ENCODE results near the gene SLC2A9. TPM values are rescaled to one million over a fixed set of nuclear protein-coding genes. Genes with fewer than 3 reads are reported as not detected.

Gene SLC2A9
- total and polyA plus RNA-seq, 2 of the 13 experiments (the other 11 are each of a cell fraction or from before 2014, with no cell fraction given) = 36.2 to 42.3 TPM

DNA sequence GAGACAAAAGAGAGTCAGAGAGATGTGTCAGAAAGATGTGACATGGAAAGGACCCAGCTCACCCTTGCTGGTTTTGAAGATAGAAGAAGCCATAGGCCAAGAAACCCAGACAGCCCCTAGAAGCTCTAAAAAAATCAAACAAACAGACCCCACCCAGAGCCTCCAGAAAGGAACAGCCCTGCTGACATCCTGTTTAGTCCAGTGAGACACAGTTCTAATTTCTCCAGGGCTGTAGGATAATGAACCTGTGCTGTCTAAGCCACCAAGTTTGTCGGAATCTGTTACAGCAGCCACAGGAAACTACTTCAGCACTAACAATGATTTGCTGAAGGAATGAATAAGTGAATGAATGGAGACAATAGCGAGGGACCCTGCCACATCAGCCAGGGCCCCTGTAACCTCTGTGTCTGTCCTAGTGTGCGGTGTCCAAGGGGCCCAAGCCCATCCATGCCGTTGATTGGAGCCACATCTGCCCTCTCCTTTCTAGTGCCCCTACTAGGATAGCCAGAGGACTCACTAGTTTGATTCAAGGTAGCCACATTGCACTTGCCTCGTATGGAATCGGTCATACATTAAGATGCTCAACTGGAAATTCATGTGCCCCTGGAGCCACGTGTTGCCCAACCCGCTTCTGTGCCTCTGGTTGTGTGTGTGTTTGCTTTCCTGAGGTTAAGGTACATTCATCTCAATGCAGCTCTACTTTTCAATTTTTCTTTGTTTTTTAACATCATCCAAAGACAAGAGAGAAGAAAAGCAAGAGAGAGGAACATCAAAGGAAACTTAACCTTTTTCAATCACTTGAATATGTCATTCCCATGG lies 32.5 kb upstream of the SLC2A9 start (continued):
- TF ChIP-seq ZNF704 (CRISPR knock-in tag; IDR thresholded peaks at IDR 0.05; ENCODE audit: borderline replicate concordance) = no peak
- no peak for TF ChIP-seq ZNF747 (CRISPR knock-in tag; IDR thresholded peaks at IDR 0.05; ENCODE audit: borderline replicate concordance)
- TF ChIP-seq, protein P1, sequence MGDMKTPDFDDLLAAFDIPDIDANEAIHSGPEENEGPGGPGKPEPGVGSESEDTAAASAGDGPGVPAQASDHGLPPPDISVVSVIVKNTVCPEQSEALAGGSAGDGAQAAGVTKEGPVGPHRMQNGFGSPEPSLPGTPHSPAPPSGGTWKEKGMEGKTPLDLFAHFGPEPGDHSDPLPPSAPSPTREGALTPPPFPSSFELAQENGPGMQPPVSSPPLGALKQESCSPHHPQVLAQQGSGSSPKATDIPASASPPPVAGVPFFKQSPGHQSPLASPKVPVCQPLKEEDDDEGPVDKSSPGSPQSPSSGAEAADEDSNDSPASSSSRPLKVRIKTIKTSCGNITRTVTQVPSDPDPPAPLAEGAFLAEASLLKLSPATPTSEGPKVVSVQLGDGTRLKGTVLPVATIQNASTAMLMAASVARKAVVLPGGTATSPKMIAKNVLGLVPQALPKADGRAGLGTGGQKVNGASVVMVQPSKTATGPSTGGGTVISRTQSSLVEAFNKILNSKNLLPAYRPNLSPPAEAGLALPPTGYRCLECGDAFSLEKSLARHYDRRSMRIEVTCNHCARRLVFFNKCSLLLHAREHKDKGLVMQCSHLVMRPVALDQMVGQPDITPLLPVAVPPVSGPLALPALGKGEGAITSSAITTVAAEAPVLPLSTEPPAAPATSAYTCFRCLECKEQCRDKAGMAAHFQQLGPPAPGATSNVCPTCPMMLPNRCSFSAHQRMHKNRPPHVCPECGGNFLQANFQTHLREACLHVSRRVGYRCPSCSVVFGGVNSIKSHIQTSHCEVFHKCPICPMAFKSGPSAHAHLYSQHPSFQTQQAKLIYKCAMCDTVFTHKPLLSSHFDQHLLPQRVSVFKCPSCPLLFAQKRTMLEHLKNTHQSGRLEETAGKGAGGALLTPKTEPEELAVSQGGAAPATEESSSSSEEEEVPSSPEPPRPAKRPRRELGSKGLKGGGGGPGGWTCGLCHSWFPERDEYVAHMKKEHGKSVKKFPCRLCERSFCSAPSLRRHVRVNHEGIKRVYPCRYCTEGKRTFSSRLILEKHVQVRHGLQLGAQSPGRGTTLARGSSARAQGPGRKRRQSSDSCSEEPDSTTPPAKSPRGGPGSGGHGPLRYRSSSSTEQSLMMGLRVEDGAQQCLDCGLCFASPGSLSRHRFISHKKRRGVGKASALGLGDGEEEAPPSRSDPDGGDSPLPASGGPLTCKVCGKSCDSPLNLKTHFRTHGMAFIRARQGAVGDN (CRISPR knock-in tag; IDR thresholded peaks at IDR 0.05) = peak; percentile 25; the same call in 1 of the 2 replicates
- TF ChIP-seq RORA (CRISPR knock-in tag; IDR thresholded peaks at IDR 0.05) = no peak
- TF ChIP-seq MIXL1 (CRISPR knock-in tag; IDR thresholded peaks at IDR 0.05) = no peak
- no peak for TF ChIP-seq MTA3 (CRISPR knock-in tag; IDR thresholded peaks at IDR 0.05)
- no peak for TF ChIP-seq JUND (CRISPR knock-in tag; IDR thresholded peaks at IDR 0.05)
- TF ChIP-seq TFDP1 (CRISPR knock-in tag; IDR thresholded peaks at IDR 0.05; ENCODE audit: borderline replicate concordance) = peak; percentile 37; the same call in 1 of the 2 replicates
- no peak for TF ChIP-seq ZNF614 (CRISPR knock-in tag; IDR thresholded peaks at IDR 0.05; ENCODE audit: borderline replicate concordance)
- TF ChIP-seq ZMYM2 (CRISPR knock-in tag; IDR thresholded peaks at IDR 0.05) = no peak
- TF ChIP-seq CEBPB (IDR thresholded peaks at IDR 0.05; ENCODE audit: borderline replicate concordance, low read depth, low read length) = peak; percentile 56; the same call in 1 of the 2 replicates
- 0 out of 2 replicates have a peak, but pooled peaks have one; percentile 18 for TF ChIP-seq GFI1 (CRISPR knock-in tag; IDR thresholded peaks at IDR 0.05; ENCODE audit: borderline replicate concordance)
- TF ChIP-seq ZNF629 (CRISPR knock-in tag; conservative IDR thresholded peaks at IDR 0.05) = no peak
- TF ChIP-seq SP1 (IDR thresholded peaks at IDR 0.05) = no peak
- no peak for TF ChIP-seq SP1 (CRISPR knock-in tag; IDR thresholded peaks at IDR 0.05)
- no peak for TF ChIP-seq ZMYM4 (CRISPR knock-in tag; IDR thresholded peaks at IDR 0.05)
- no peak for TF ChIP-seq TEAD2 (CRISPR knock-in tag; IDR thresholded peaks at IDR 0.05)

Data from HepG2 (cell line).